DOHH2 (cell line): Measurements from ENCODE around the gene SMC5.

Experiments
- EZH2phosphoT487 ChIP-seq: fragments of 200-600 bp; sonication (generic); IDR thresholded peaks from 2 replicates; pipeline ENCODE4 v1.6.1; 2017; ENCODE audit warnings: borderline replicate concordance, mild to moderate bottlenecking, antibody characterized with exemption, low read length, moderate library complexity, mixed read lengths
- TF ChIP-seq, protein P1 (sequence below): fragments of 200-600 bp; sonication (generic); IDR thresholded peaks from one replicate; pipeline ENCODE4 v1.5.1; 2014; ENCODE audit warnings: antibody characterized with exemption, mild to moderate bottlenecking, low read depth, low read length; ENCODE audit not compliant: poor library complexity, severe bottlenecking

DNA sequence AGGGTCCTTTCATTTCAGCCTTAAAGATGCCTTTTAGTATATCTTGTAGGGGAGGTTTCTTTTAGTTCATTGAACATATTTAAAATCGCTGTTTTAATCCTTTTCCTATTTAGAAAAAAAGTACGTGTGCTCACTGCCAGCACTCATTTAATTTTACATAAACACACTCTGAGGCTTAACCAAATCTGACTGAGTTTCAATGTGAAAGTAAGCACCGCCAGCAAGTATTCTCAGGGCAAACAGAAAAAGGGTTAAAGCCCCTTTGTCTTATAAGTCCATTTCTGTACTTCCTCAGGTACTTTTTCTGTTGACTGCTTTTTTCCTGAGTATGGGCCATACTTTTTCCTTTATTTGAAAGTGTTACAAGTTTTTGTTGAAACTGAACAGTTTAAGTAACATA is 31.8 kb downstream of the SMC5 start:
- TF ChIP-seq, protein P1, sequence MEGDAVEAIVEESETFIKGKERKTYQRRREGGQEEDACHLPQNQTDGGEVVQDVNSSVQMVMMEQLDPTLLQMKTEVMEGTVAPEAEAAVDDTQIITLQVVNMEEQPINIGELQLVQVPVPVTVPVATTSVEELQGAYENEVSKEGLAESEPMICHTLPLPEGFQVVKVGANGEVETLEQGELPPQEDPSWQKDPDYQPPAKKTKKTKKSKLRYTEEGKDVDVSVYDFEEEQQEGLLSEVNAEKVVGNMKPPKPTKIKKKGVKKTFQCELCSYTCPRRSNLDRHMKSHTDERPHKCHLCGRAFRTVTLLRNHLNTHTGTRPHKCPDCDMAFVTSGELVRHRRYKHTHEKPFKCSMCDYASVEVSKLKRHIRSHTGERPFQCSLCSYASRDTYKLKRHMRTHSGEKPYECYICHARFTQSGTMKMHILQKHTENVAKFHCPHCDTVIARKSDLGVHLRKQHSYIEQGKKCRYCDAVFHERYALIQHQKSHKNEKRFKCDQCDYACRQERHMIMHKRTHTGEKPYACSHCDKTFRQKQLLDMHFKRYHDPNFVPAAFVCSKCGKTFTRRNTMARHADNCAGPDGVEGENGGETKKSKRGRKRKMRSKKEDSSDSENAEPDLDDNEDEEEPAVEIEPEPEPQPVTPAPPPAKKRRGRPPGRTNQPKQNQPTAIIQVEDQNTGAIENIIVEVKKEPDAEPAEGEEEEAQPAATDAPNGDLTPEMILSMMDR = no peak
- no peak for TF ChIP-seq EZH2phosphoT487
